HEK293 (cell line): Measurements from ENCODE around the gene DCLK1.

ENCODE experiments used
- CTCF ChIA-PET: fragments of 350-600 bp; formaldehyde crosslinking; extraction: SDS; loops from one replicate; lab custom pipeline; 2021; ENCODE audit warnings: antibody characterized with exemption; lab: Yijun Ruan, JAX
- POLR2A ChIA-PET: fragments of 300-600 bp; formaldehyde crosslinking; extraction: SDS; loops from one replicate; lab custom pipeline; 2020; ENCODE audit warnings: antibody characterized with exemption, inconsistent platforms; lab: Yijun Ruan, JAX
- H3K27ac ChIP-seq: fragments of 200-500 bp; sonication (Bioruptor generic); 2 replicates; pipeline ENCODE4 v1.5.1; 2014; ENCODE audit warnings: low read depth, low read length, control low read depth, inconsistent platforms; ENCODE audit errors: extremely low read depth
- H3K36me3 ChIP-seq, 2 experiments: fragments of 200-500 bp in 1 of 2; sonication (Bioruptor generic) in 1 of 2; 1 replicate in 1 of 2; 2 replicates in 1 of 2; pipeline ENCODE4 v1.5.1; 2014 to 2017; ENCODE audit warnings: inconsistent platforms in 2 of 2, low read length in 2 of 2; ENCODE audit not compliant: control insufficient read depth in 2 of 2, insufficient read depth in 1 of 2
- H3K4me1 ChIP-seq: fragments of 200-500 bp; sonication (Bioruptor generic); 2 replicates; pipeline ENCODE4 v1.5.1; 2014; ENCODE audit warnings: mild to moderate bottlenecking, low read length, inconsistent platforms; ENCODE audit not compliant: control insufficient read depth, insufficient read depth
- H3K4me3 ChIP-seq: 2 replicates; pipeline ENCODE4 v1.5.1; 2011; ENCODE audit warnings: low read depth, mild to moderate bottlenecking, control low read depth, low read length, moderate library complexity
- H3K9me3 ChIP-seq: fragments of 200-500 bp; sonication (Bioruptor generic); 2 replicates; pipeline ENCODE4 v1.5.1; 2014; ENCODE audit warnings: low read depth, low read length, inconsistent platforms; ENCODE audit not compliant: control insufficient read depth, insufficient read depth
- EGR2 ChIP-seq: fragments of 450-650 bp; formaldehyde crosslinking; IDR thresholded peaks from 2 replicates; pipeline ENCODE4 v1.5.1; 2016; ENCODE audit warnings: low read depth, missing biosample characterization, missing genetic modification characterization
- KLF1 ChIP-seq: fragments of 450-650 bp; formaldehyde crosslinking; IDR thresholded peaks from 2 replicates; pipeline ENCODE4 v1.5.1; 2016; ENCODE audit warnings: missing biosample characterization, missing genetic modification characterization
- KLF8 ChIP-seq: fragments of 450-650 bp; formaldehyde crosslinking; IDR thresholded peaks from 2 replicates; pipeline ENCODE4 v1.5.1; 2016; ENCODE audit warnings: missing biosample characterization, missing genetic modification characterization
- MZF1 ChIP-seq: fragments of 450-650 bp; formaldehyde crosslinking; IDR thresholded peaks from 2 replicates; pipeline ENCODE4 v1.5.1; 2017; ENCODE audit warnings: missing biosample characterization, missing genetic modification characterization, borderline replicate concordance
- REPIN1 ChIP-seq: fragments of 450-650 bp; formaldehyde crosslinking; IDR thresholded peaks from 2 replicates; pipeline ENCODE4 v1.5.1; 2017; ENCODE audit warnings: missing biosample characterization, missing genetic modification characterization, low read depth
- SALL2 ChIP-seq: fragments of 450-650 bp; formaldehyde crosslinking; IDR thresholded peaks from 2 replicates; pipeline ENCODE4 v1.5.0; 2017; ENCODE audit warnings: missing biosample characterization, mild to moderate bottlenecking, missing genetic modification characterization, borderline replicate concordance
- TCF7L2 ChIP-seq: IDR thresholded peaks from 2 replicates; pipeline ENCODE4 v1.6.1; 2011; ENCODE audit warnings: low read depth, mild to moderate bottlenecking, inconsistent platforms, low read length, moderate library complexity, borderline replicate concordance
- ZBTB17 ChIP-seq: fragments of 450-650 bp; formaldehyde crosslinking; IDR thresholded peaks from 2 replicates; pipeline ENCODE4 v1.5.1; 2016; ENCODE audit warnings: missing biosample characterization, missing genetic modification characterization
- ZNF10 ChIP-seq: fragments of 450-650 bp; formaldehyde crosslinking; IDR thresholded peaks from 2 replicates; pipeline ENCODE4 v1.5.1; 2017; ENCODE audit warnings: missing biosample characterization, missing genetic modification characterization
- ZNF112 ChIP-seq: fragments of 450-650 bp; formaldehyde crosslinking; IDR thresholded peaks from 2 replicates; pipeline ENCODE4 v1.5.0; 2017; ENCODE audit warnings: missing biosample characterization, missing genetic modification characterization
- ZNF114 ChIP-seq: fragments of 450-650 bp; formaldehyde crosslinking; IDR thresholded peaks from 2 replicates; pipeline ENCODE4 v1.5.0; 2017; ENCODE audit warnings: missing biosample characterization, missing genetic modification characterization
- ZNF37A ChIP-seq: fragments of 450-650 bp; IDR thresholded peaks from 2 replicates; pipeline ENCODE4 v1.5.1; 2018; ENCODE audit warnings: missing biosample characterization, missing genetic modification characterization
- ZNF510 ChIP-seq: fragments of 450-650 bp; formaldehyde crosslinking; IDR thresholded peaks from 2 replicates; pipeline ENCODE4 v1.5.1; 2018; ENCODE audit warnings: mild to moderate bottlenecking, missing genetic modification characterization, missing biosample characterization; ENCODE audit not compliant: insufficient replicate concordance
- ZNF560 ChIP-seq: fragments of 450-650 bp; formaldehyde crosslinking; IDR thresholded peaks from 2 replicates; pipeline ENCODE4 v1.5.1; 2017; ENCODE audit warnings: missing biosample characterization, missing genetic modification characterization, borderline replicate concordance
- TF ChIP-seq, protein P1 (sequence below): fragments of 450-650 bp; formaldehyde crosslinking; IDR thresholded peaks from 2 replicates; pipeline ENCODE4 v1.5.1; 2016; ENCODE audit warnings: missing biosample characterization, missing genetic modification characterization
- TF ChIP-seq, protein P2 (sequence below): fragments of 450-650 bp; formaldehyde crosslinking; IDR thresholded peaks from 2 replicates; pipeline ENCODE4 v1.5.1; 2016; ENCODE audit warnings: missing biosample characterization, missing genetic modification characterization
- TF ChIP-seq, protein P3 (sequence below): fragments of 450-650 bp; formaldehyde crosslinking; IDR thresholded peaks from 2 replicates; pipeline ENCODE4 v1.5.1; 2017; ENCODE audit warnings: missing biosample characterization, missing genetic modification characterization
- TF ChIP-seq, protein P4 (sequence below): fragments of 450-650 bp; formaldehyde crosslinking; IDR thresholded peaks from 2 replicates; pipeline ENCODE4 v1.5.1; 2016; ENCODE audit warnings: missing biosample characterization, missing genetic modification characterization
- TF ChIP-seq, protein P5 (sequence below): fragments of 450-650 bp; formaldehyde crosslinking; IDR thresholded peaks from 2 replicates; pipeline ENCODE4 v1.5.1; 2017; ENCODE audit warnings: missing biosample characterization, mild to moderate bottlenecking, missing genetic modification characterization, moderate library complexity
- TF ChIP-seq, protein P6 (sequence below): IDR thresholded peaks from 2 replicates; pipeline ENCODE4 v1.6.1; 2011; ENCODE audit warnings: mild to moderate bottlenecking, low read depth, low read length, borderline replicate concordance
- TF ChIP-seq, protein P7 (sequence below): fragments of 450-650 bp; formaldehyde crosslinking; IDR thresholded peaks from 2 replicates; pipeline ENCODE4 v1.5.1; 2016; ENCODE audit warnings: missing biosample characterization, missing genetic modification characterization
- TF ChIP-seq, protein P8 (sequence below): fragments of 450-650 bp; formaldehyde crosslinking; IDR thresholded peaks from 2 replicates; pipeline ENCODE4 v1.5.1; 2016; ENCODE audit warnings: missing biosample characterization, missing genetic modification characterization

DCLK1 gene

DNA sequence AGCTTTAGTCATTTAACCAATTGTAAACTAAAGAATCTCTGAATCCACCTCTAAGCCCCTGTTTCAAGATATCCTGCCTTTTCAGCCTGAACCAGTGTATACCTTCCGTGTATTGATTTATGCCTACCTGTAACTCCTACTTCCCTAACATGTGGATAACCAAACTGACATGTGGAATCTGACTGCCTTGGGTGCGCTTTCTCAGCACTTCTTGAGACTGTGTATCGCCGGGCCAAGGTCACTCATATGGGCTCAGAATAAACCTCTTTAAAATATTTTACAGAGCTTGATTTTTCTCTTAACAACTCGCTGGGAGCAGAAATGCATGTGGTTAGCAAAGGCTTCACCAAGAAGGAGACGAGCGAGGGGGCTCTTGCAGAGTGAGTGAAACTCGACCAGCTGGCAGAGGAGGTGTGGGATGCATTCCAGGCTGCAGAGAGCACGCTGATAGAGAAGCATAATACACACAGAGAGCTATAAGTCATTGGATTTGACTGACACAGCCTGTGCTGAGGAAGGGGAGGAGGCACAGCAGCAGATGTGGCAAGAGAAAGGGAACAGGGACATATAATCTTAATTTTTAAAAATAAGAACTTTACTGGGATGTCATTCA lies 386.5 kb downstream of the DCLK1 start:
- TF ChIP-seq ZNF114 (tag by site-specific recombination) (no peak), ZBTB17 (no peak), ZNF510 (no peak), MZF1 (no peak), TCF7L2 (no peak), ZNF37A (no peak), ZNF10 (tag by site-specific recombination) (no peak), KLF8 (no peak), KLF1 (no peak), ZNF112 (no peak), EGR2 (tag by site-specific recombination) (no peak), REPIN1 (no peak)
- TF ChIP-seq, protein P1, sequence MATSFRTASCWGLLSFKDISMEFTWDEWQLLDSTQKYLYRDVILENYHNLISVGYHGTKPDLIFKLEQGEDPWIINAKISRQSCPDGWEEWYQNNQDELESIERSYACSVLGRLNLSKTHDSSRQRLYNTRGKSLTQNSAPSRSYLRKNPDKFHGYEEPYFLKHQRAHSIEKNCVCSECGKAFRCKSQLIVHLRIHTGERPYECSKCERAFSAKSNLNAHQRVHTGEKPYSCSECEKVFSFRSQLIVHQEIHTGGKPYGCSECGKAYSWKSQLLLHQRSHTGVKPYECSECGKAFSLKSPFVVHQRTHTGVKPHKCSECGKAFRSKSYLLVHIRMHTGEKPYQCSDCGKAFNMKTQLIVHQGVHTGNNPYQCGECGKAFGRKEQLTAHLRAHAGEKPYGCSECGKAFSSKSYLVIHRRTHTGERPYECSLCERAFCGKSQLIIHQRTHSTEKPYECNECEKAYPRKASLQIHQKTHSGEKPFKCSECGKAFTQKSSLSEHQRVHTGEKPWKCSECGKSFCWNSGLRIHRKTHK (tag by site-specific recombination) = no peak
- TF ChIP-seq, protein P2, sequence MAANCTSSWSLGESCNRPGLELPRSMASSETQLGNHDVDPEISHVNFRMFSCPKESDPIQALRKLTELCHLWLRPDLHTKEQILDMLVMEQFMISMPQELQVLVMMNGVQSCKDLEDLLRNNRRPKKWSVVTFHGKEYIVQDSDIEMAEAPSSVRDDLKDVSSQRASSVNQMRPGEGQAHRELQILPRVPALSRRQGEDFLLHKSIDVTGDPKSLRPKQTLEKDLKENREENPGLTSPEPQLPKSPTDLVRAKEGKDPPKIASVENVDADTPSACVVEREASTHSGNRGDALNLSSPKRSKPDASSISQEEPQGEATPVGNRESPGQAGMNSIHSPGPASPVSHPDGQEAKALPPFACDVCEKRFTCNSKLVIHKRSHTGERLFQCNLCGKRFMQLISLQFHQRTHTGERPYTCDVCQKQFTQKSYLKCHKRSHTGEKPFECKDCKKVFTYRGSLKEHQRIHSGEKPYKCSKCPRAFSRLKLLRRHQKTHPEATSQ (tag by site-specific recombination) = no peak
- TF ChIP-seq, protein P3, sequence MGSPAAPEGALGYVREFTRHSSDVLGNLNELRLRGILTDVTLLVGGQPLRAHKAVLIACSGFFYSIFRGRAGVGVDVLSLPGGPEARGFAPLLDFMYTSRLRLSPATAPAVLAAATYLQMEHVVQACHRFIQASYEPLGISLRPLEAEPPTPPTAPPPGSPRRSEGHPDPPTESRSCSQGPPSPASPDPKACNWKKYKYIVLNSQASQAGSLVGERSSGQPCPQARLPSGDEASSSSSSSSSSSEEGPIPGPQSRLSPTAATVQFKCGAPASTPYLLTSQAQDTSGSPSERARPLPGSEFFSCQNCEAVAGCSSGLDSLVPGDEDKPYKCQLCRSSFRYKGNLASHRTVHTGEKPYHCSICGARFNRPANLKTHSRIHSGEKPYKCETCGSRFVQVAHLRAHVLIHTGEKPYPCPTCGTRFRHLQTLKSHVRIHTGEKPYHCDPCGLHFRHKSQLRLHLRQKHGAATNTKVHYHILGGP (tag by site-specific recombination) = no peak
- TF ChIP-seq, protein P4, sequence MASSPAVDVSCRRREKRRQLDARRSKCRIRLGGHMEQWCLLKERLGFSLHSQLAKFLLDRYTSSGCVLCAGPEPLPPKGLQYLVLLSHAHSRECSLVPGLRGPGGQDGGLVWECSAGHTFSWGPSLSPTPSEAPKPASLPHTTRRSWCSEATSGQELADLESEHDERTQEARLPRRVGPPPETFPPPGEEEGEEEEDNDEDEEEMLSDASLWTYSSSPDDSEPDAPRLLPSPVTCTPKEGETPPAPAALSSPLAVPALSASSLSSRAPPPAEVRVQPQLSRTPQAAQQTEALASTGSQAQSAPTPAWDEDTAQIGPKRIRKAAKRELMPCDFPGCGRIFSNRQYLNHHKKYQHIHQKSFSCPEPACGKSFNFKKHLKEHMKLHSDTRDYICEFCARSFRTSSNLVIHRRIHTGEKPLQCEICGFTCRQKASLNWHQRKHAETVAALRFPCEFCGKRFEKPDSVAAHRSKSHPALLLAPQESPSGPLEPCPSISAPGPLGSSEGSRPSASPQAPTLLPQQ (tag by site-specific recombination) = no peak
- Histone ChIP-seq H3K27ac (no peak overlapping the region), H3K4me3 (no peak overlapping the region), H3K36me3 (no peaks in the 10 kb centered on the region), H3K4me1 (no peaks in the 10 kb centered on the region), H3K9me3 (no peaks in the 10 kb centered on the region)
- ChIA-PET POLR2A (interaction anchor here (0.6 kb wide), 1 partner anchor 16 kb away, joined by 6 read pairs; no protein-coding TSS in a partner anchor), CTCF (no interaction called here)

DNA sequence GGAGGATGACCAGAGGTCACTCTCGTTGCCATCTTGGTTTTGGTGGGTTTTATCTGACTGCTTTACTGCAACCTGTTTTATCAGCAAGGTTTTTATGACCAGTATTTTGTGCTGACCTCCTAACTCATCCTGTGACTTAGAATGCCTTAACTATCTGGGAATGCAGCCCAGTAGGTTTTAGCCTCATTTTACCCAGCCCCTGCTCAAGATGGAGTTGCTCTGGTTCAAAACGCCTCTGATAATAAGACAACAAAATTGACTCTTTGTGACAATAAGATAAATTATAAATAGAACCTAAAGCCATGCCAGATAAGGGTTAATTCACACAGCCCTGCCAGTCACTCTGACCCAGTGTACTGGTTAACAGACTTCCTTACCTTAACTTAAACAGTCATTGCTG lies 387.0 kb downstream of the DCLK1 start:
- TF ChIP-seq, protein P5, sequence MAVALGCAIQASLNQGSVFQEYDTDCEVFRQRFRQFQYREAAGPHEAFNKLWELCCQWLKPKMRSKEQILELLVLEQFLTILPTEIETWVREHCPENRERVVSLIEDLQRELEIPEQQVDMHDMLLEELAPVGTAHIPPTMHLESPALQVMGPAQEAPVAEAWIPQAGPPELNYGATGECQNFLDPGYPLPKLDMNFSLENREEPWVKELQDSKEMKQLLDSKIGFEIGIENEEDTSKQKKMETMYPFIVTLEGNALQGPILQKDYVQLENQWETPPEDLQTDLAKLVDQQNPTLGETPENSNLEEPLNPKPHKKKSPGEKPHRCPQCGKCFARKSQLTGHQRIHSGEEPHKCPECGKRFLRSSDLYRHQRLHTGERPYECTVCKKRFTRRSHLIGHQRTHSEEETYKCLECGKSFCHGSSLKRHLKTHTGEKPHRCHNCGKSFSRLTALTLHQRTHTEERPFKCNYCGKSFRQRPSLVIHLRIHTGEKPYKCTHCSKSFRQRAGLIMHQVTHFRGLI (tag by site-specific recombination) = no peak
- TF ChIP-seq, protein P6, sequence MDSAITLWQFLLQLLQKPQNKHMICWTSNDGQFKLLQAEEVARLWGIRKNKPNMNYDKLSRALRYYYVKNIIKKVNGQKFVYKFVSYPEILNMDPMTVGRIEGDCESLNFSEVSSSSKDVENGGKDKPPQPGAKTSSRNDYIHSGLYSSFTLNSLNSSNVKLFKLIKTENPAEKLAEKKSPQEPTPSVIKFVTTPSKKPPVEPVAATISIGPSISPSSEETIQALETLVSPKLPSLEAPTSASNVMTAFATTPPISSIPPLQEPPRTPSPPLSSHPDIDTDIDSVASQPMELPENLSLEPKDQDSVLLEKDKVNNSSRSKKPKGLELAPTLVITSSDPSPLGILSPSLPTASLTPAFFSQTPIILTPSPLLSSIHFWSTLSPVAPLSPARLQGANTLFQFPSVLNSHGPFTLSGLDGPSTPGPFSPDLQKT = no peak
- no peak for TF ChIP-seq ZNF37A
- TF ChIP-seq, protein P7, sequence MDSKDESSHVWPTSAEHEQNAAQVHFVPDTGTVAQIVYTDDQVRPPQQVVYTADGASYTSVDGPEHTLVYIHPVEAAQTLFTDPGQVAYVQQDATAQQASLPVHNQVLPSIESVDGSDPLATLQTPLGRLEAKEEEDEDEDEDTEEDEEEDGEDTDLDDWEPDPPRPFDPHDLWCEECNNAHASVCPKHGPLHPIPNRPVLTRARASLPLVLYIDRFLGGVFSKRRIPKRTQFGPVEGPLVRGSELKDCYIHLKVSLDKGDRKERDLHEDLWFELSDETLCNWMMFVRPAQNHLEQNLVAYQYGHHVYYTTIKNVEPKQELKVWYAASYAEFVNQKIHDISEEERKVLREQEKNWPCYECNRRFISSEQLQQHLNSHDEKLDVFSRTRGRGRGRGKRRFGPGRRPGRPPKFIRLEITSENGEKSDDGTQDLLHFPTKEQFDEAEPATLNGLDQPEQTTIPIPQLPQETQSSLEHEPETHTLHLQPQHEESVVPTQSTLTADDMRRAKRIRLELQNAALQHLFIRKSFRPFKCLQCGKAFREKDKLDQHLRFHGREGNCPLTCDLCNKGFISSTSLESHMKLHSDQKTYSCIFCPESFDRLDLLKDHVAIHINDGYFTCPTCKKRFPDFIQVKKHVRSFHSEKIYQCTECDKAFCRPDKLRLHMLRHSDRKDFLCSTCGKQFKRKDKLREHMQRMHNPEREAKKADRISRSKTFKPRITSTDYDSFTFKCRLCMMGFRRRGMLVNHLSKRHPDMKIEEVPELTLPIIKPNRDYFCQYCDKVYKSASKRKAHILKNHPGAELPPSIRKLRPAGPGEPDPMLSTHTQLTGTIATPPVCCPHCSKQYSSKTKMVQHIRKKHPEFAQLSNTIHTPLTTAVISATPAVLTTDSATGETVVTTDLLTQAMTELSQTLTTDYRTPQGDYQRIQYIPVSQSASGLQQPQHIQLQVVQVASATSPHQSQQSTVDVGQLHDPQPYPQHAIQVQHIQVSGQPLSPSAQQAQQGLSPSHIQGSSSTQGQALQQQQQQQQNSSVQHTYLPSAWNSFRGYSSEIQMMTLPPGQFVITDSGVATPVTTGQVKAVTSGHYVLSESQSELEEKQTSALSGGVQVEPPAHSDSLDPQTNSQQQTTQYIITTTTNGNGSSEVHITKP = no peak
- no peak for TF ChIP-seq ZNF560 (tag by site-specific recombination)
- TF ChIP-seq, protein P8, sequence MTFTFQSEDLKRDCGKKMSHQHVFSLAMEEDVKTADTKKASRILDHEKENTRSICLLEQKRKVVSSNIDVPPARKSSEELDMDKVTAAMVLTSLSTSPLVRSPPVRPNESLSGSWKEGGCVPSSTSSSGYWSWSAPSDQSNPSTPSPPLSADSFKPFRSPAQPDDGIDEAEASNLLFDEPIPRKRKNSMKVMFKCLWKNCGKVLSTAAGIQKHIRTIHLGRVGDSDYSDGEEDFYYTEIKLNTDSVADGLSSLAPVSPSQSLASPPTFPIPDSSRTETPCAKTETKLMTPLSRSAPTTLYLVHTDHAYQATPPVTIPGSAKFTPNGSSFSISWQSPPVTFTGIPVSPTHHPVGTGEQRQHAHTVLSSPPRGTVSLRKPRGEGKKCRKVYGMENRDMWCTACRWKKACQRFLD (tag by site-specific recombination) = no peak
- TF ChIP-seq SALL2 = no peak
- TF ChIP-seq, all 188 proteins: peak for 0
- Histone ChIP-seq H3K4me1 (no peaks in the 10 kb centered on the region), H3K9me3 (no peaks in the 10 kb centered on the region), H3K27ac (no peak overlapping the region), H3K36me3 (no peaks in the 10 kb centered on the region), H3K4me3 (no peak overlapping the region)
- ChIA-PET POLR2A (interaction anchor here (0.6 kb wide), 1 partner anchor 16 kb away, joined by 6 read pairs; no protein-coding TSS in a partner anchor), CTCF (no interaction called here)
